ENCODE data around the gene CD300LF. TPM values are rescaled to one million over a fixed set of nuclear protein-coding genes. Genes with fewer than 3 reads are reported as not detected.

CD300LF gene
- polyA plus RNA-seq: not detected in 3 replicates
- not detected for polyA plus RNA-seq (2011; ENCODE audit: low read depth)
- not detected in 2 replicates for polyA plus RNA-seq (2011; cell fraction: cytosol; rRNA removed)
- not detected in 2 replicates for polyA plus RNA-seq (2011; cell fraction: nucleus; rRNA removed)
- polyA plus RNA-seq (2012; ENCODE audit: low replicate concordance): not detected in 2 replicates
- not detected in 3 replicates for polyA minus RNA-seq
- not detected for polyA minus RNA-seq (2011; cell fraction: cytosol; rRNA and poly(A)+ RNA removed)
- polyA minus RNA-seq (2011; cell fraction: nucleus; rRNA and poly(A)+ RNA removed): not detected in 2 replicates

DNA sequence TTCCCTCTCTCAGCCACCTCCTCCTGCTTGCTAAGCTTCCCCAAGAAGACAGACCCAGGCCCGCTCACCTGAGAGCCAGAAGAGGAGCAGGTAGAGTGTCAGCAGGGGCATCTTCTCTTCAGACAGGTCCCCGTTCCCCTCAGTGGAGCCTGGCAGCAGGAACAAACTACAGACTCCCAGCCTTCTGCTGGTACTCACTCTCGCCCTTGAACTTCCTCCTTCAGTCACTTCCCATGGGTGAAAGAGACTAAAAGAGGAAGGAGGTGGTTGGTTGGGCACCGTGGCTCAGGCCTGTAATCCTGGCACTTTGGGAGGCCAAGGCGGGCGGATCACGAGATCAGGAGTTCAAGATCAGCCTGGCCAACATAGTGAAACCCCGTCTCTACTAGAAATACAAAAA is at the start of gene CD300LF:
CD300LF (minus strand) TSS at position 168 of the 400 bp plus-strand sequence; CDS start at position 111, 57 bp downstream.
- Histone ChIP-seq H3K9me3 (ENCODE audit: control insufficient read depth, low read depth, low read length) (no peaks in the 10 kb centered on the region), H3K4me1 (ENCODE audit: control insufficient read depth, extremely low read depth, insufficient read depth, low read length) (no peaks in the 10 kb centered on the region), H3K79me2 (ENCODE audit: control insufficient read depth, insufficient read depth, low read length) (no peaks in the 10 kb centered on the region), H3K4me2 (ENCODE audit: control insufficient read depth, extremely low read depth, insufficient read depth, low read depth, low read length) (no peak within 1 kb of the TSS), H2AFZ (ENCODE audit: control insufficient read depth, low read length) (no peak within 1 kb of the TSS), H3K4me3 (ENCODE audit: control insufficient read depth in 2 of 3, extremely low read depth in 1 of 3, insufficient read depth in 2 of 3, low read depth in 1 of 3, low read length in 3 of 3) (no peak within 1 kb of the TSS), H3K9ac (ENCODE audit: control insufficient read depth, extremely low read depth, insufficient read depth, low read length) (no peak within 1 kb of the TSS), H3K27me3 (ENCODE audit: control insufficient read depth, extremely low read depth, insufficient read depth, low read length) (peaks cover 9% of the 10 kb centered on the region), H3K27ac (ENCODE audit: control insufficient read depth, insufficient read depth, low read length) (no peak within 1 kb of the TSS), H3K9me1 (ENCODE audit: control insufficient read depth, extremely low read depth, insufficient read depth, low read length) (no peaks in the 10 kb centered on the region), H3K36me3 (ENCODE audit: control insufficient read depth in 2 of 2, extremely low read depth in 1 of 2, insufficient read depth in 2 of 2, low read length in 2 of 2) (no peaks in the 10 kb centered on the region), H4K20me1 (ENCODE audit: control insufficient read depth, extremely low read depth, insufficient read depth, low read length) (no peaks in the 10 kb centered on the region)
- FAIRE-seq: no peak
- dilution Hi-C loops (cut with MboI; ENCODE audit: extremely low pct_ligation_motif_present, low sequenced_read_pairs): no loop called here
- DNase-seq (ENCODE audit: low read depth, low spot score): no peak
- no peak for TF ChIP-seq EZH2 (IDR thresholded peaks at IDR 0.05; ENCODE audit: low read length)
- TF ChIP-seq, protein P1, sequence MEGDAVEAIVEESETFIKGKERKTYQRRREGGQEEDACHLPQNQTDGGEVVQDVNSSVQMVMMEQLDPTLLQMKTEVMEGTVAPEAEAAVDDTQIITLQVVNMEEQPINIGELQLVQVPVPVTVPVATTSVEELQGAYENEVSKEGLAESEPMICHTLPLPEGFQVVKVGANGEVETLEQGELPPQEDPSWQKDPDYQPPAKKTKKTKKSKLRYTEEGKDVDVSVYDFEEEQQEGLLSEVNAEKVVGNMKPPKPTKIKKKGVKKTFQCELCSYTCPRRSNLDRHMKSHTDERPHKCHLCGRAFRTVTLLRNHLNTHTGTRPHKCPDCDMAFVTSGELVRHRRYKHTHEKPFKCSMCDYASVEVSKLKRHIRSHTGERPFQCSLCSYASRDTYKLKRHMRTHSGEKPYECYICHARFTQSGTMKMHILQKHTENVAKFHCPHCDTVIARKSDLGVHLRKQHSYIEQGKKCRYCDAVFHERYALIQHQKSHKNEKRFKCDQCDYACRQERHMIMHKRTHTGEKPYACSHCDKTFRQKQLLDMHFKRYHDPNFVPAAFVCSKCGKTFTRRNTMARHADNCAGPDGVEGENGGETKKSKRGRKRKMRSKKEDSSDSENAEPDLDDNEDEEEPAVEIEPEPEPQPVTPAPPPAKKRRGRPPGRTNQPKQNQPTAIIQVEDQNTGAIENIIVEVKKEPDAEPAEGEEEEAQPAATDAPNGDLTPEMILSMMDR (optimal IDR thresholded peaks at IDR 0.05 in 1 of 3, IDR thresholded peaks at IDR 0.05 in 1 of 3, conservative IDR thresholded peaks at IDR 0.05 in 1 of 3; ENCODE audit: extremely low read depth in 1 of 3, insufficient read depth in 2 of 3, low read length in 3 of 3): no peak

DNA sequence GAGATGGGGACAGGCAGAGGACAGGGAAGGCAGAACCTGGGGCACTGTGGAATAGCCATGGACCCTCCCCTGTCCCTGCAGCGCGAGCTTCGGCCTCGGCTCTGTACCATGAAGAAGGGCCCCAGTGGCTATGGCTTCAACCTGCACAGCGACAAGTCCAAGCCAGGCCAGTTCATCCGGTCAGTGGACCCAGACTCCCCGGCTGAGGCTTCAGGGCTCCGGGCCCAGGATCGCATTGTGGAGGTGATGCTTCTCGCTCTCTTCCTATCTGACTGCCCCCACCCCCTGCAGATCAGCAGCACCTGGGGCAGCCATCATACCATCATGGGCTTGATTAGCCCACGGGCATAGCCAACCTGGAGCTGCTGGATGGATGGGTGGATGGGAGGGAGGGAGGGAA is 49.2 kb upstream of the CD300LF start:
- H3K9me3 ChIP-seq (ENCODE audit: control insufficient read depth, low read depth, low read length): no peaks in the 10 kb centered on the region
- peaks cover 30% of the 10 kb centered on the region for H3K79me2 ChIP-seq (ENCODE audit: control insufficient read depth, insufficient read depth, low read length)
- H2AFZ ChIP-seq (ENCODE audit: control insufficient read depth, low read length): no peak overlapping the region
- no peak for DNase-seq (ENCODE audit: low read depth, low spot score)
- no peak overlapping the region for H3K9ac ChIP-seq (ENCODE audit: control insufficient read depth, extremely low read depth, insufficient read depth, low read length)
- no peak overlapping the region for H3K4me2 ChIP-seq (ENCODE audit: control insufficient read depth, extremely low read depth, insufficient read depth, low read depth, low read length)
- peaks cover 41% of the 10 kb centered on the region for H3K4me1 ChIP-seq (ENCODE audit: control insufficient read depth, extremely low read depth, insufficient read depth, low read length)
- H4K20me1 ChIP-seq (ENCODE audit: control insufficient read depth, extremely low read depth, insufficient read depth, low read length): no peaks in the 10 kb centered on the region
- FAIRE-seq: no peak
- no peak for TF ChIP-seq EZH2 (IDR thresholded peaks at IDR 0.05; ENCODE audit: low read length)
- TF ChIP-seq, protein P1 (optimal IDR thresholded peaks at IDR 0.05 in 1 of 3, IDR thresholded peaks at IDR 0.05 in 1 of 3, conservative IDR thresholded peaks at IDR 0.05 in 1 of 3; ENCODE audit: extremely low read depth in 1 of 3, insufficient read depth in 2 of 3, low read length in 3 of 3): no peak
- dilution Hi-C loops (cut with MboI; ENCODE audit: extremely low pct_ligation_motif_present, low sequenced_read_pairs): no loop called here
- no peak overlapping the region for H3K4me3 ChIP-seq (ENCODE audit: control insufficient read depth in 2 of 3, extremely low read depth in 1 of 3, insufficient read depth in 2 of 3, low read depth in 1 of 3, low read length in 3 of 3)
- peaks cover 3 to 6% of the 10 kb centered on the region in 2 experiments for H3K36me3 ChIP-seq (ENCODE audit: control insufficient read depth in 2 of 2, extremely low read depth in 1 of 2, insufficient read depth in 2 of 2, low read length in 2 of 2)
- H3K27ac ChIP-seq (ENCODE audit: control insufficient read depth, insufficient read depth, low read length): no peak overlapping the region
- H3K27me3 ChIP-seq (ENCODE audit: control insufficient read depth, extremely low read depth, insufficient read depth, low read length): no peaks in the 10 kb centered on the region
- H3K9me1 ChIP-seq (ENCODE audit: control insufficient read depth, extremely low read depth, insufficient read depth, low read length): peaks cover 7% of the 10 kb centered on the region

Measured in keratinocyte (primary cell).